GM19099 (cell line): Measurements from ENCODE around the gene OSBPL3.
A peak's percentile ranks its signal among the peaks of the same experiment; 100 is the strongest.

Source experiments
- POLR2A ChIP-seq: IDR thresholded peaks from 3 replicates; pipeline ENCODE4 v1.6.1; 2011; ENCODE audit warnings: low read depth; ENCODE audit not compliant: insufficient read length; ENCODE audit errors: extremely low read depth

Gene OSBPL3

DNA sequence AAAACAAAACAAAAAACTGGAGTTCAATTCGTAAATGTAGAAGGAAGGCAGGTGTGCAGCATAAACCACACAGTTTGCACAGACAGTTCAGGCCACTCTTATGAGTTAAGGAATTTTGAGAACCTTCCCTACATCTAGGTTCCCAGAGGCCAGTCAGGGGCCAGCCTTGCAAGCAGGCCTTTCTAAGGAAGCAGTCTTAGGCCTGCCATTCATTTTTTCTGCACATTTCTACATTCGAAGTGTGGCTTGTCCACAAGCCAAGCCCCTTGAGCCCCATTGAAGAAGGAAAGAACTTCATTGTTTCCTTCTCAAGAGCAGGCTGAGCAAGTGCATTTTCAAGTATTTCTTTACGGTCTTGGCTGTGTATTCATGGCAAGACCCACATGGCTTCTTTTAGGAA is 11.4 kb upstream of the OSBPL3 start:
- no peak for TF ChIP-seq POLR2A

GRCh38 chr7:24987331-24987842 is 7.4 kb upstream of the OSBPL3 start:
- TF ChIP-seq POLR2A: no peak

DNA sequence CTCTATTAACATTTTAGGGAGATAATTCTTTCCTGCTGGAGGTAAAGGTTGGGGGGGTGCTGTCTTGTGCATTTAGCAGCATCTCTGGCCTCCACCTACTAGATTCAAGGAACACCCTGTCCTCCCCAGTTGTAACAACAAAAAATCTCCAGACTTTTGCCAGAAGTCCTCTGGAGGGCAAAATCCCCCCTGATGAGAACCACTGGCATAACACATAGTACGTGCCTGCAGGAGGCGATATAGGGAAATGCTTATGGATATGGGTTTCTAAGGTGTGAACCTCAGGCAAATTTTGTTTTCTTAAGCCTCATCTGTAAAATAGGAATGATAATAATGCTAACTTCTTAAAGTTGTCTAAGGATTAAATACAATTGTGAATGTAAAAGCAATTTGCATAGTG is 2.9 kb upstream of the OSBPL3 start:
- no peak for TF ChIP-seq POLR2A

DNA sequence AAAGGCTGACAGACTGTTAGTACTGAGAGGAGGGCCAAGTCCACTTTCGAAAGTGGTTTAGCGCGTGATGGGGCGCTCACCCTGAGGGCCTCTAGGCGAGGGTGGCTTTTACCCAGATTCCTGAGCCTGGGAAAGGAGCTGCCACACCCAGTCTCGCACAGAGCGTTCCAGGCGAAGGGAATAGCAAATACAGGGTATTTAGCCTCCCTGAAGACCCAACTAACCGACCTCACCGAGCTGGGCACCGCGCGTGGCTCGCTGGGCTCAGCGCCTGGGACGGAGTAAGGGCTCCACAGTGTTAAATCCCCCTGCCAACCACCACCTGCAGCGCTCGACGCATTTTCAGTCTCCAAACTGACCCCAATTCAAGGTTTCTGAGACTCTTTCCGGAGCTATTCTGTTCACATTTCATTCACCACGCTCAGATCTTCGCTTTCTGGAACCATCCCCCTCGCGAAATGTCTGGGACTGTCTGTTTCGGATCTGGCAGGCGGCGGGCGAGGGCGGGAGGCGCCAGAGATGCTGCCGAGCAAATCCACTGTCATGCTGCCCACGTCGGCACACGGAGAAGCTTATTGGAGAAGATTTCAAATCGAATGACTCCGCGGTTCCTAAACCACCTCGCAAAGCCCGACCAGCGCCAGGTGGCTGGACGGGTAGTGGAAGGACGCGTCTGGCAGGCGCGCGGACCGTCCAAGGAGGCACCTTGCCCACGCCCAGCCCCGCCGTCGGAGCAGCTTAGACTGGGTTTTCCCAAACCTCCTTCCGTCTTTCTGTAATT is 1.4 kb upstream of the OSBPL3 start:
- TF ChIP-seq POLR2A: peak; percentile 47

DNA sequence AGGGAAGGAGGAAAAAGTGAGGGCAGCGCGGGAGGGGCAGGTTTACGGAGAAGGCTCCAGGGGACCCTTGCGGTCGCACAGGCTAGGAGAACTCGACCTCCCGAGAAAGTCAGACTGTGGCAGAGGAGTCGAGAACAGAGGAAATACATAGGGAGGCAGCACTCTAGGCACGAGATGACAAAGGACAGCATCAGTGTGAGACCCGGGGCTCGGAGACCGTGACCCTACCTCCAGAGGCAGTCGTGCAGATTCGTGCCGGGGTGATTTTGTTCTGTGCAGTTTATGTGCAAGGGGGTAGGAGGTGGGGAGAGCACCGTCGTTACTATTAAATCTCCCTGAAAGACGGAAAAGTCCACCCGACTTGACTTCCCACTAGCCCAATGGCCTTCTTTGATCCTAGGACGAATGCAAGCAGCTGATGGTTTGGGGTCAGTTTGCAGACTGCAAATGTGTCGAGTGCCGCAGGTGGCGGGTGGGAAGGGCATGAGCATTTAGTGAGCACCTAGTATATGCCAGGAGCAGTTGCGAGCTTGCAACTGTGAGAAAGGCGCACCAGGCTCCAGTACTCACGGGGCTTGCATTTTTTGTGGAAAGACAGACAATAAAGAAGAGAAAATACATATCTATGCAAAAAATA is 674 bp upstream of the OSBPL3 start:
- TF ChIP-seq POLR2A: no peak

DNA sequence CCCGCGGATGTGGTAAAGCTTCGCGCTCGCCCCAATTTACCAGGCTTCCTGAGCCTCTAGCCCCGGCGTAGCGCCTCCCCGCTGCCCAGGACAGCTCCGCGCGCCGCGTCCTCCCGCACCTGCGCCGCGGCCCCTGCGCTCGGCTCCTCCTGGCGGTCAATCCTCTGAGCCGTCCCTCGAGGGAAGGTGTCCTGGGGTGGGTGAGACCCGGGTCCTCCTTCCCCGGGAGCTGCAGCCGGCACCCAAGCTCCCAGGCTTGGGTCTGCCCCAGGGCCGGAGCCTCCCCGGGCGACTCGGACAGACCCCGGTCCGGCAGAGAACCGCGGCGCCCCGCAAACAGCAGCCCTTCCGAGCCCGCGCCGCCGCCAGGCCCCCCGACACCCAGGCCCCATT is 512 bp downstream of the OSBPL3 start:
- no peak for TF ChIP-seq POLR2A

DNA sequence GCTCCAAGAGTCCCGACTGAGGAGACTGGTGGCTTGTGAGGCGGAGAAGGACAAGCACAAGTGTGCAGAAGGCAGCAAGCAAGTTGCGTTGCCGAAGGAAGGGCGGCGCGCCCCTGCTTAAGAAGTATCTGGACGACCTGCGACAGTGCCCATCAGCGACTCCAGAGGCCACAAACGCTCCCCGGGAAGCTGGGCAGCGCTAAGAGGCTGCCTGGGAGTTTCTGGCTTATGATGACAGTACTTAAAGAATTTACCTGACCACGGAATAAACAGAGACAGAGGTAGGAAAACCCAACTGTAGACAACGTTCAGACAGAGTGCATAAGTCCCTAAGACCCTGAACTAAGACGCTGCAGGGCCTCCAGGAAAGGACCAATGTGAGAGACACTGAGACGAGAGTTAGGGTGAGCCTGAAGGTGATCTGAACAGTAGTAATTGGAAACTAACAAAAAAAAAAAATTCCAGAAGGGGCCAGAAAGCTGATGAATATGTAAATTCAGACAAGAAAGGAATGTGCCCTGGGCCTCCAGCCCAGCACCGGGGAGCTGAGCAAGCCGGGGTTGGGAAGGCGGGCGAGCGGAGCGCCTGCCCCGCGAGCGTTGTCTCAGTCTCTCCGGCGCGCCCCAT is 1.0 kb downstream of the OSBPL3 start:
- peak; percentile 60 for TF ChIP-seq POLR2A

DNA sequence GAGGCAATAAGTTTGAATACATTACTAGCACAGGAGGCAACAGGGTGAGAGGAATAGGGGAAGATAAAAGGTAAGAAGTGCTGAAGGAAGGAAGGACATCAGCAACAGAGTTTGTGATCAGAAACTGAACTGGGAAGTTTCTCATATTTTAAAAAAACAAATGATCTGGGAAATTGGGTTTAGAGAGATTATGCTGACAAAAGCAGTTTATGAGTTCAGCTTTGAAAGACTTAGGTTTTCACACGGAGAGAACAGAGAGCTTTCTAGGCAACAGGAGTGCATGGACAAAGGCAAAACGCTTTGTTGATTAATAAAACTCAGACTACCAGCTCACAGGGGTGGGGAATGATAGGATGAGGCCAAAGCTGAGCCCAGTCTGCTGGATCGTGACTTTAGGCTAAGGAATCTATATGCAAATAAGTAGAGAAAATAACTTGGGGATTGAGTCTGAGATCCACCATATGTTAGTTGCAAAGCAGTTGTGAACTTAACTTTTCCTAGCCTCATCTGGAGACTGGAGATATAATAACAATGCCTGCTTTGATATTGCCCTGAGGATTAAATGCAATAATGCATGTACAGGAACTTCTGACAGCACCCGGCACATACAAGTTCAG is 4.2 kb downstream of the OSBPL3 start:
- no peak for TF ChIP-seq POLR2A

- TF ChIP-seq POLR2A: no peak
Observed at GRCh38 chr7:24975172-24975571, 4.8 kb downstream of the OSBPL3 start.

GRCh38 chr7:24974026-24974832 is 5.7 kb downstream of the OSBPL3 start:
- no peak for TF ChIP-seq POLR2A

GRCh38 chr7:24972991-24973390 is 7.0 kb downstream of the OSBPL3 start:
- no peak for TF ChIP-seq POLR2A

DNA sequence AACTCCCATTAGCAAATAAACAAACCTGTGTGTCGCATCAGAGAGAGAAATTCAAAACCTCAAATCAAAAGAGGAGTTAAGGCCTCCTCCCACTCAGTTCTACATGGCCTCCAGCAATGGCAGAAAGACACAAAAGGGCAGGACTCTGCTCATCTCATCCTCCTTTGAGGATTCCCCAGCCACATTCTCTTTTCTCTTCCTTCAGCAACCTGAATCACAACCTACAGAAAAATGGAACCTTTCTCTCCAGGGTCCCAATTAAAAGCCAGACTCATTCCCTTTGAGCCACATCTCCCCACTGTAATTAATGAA is 7.9 kb downstream of the OSBPL3 start:
- no peak for TF ChIP-seq POLR2A

- no peak for TF ChIP-seq POLR2A
Observed at GRCh38 chr7:24971333-24972165, 8.4 kb downstream of the OSBPL3 start.

GRCh38 chr7:24970676-24971075 is 9.3 kb downstream of the OSBPL3 start:
- TF ChIP-seq POLR2A: no peak
